MM.1S (cell line): ENCODE measurements around the gene SAMD8.

Source experiments
- CTCF ChIP-seq: fragments of 300-600 bp; sonication (generic); IDR thresholded peaks from 2 replicates; pipeline ENCODE4 v1.5.1; 2016; ENCODE audit warnings: antibody characterized with exemption, low read length, mixed read lengths
- EZH2 ChIP-seq: fragments of 300-600 bp; sonication (generic); optimal IDR thresholded peaks from 2 replicates; pipeline ENCODE3; 2017; ENCODE audit warnings: low read depth, mild to moderate bottlenecking, antibody characterized with exemption, low read length, mixed read lengths

DNA sequence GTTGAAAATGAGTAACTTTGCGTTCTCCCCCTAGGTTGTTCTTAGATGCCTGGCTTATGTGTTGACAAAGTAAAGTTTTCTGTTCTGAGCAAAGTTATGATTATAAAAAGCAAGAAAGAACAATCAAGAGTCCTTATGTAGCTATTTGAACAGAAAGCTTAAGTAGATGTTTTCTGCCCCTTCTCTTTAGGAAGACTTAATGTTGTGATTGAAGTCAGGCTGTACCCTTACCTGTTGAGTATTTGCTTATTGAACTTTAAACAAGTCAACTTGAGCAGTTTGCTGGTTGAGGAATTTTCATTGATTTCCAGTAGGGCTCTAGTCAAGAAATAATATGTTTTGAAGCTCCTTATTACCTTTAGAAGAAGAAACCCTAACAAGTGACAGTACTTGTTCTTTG lies 65.3 kb downstream of the SAMD8 start:
- TF ChIP-seq CTCF (no peak), EZH2 (no peak)
